GM23338 (cell line): Measurements from ENCODE around the gene SH3PXD2B. TPM values are rescaled to one million over a fixed set of nuclear protein-coding genes. Genes with fewer than 3 reads are reported as not detected.

Source experiments
- ATAC-seq: fragments of 200-7000 bp; cut with Tn5 transposase; 3 replicates; pipeline ENCODE4 v1.9.1; 2020
- DNase-seq: peaks from one replicate; pipeline ENCODE4 v3.0.0-alpha.2; 2015; ENCODE audit warnings: low spot score
- H2AFZ ChIP-seq: fragments of 200-600 bp; sonication (generic); 2 replicates; pipeline ENCODE4 v1.8.0; 2016; ENCODE audit warnings: antibody characterized with exemption, mild to moderate bottlenecking, moderate library complexity
- H3F3A ChIP-seq: fragments of 200-600 bp; sonication (generic); replicated peaks from 2 replicates; pipeline ENCODE4 v1.8.0; 2017; ENCODE audit warnings: antibody characterized with exemption, mixed run types, low read depth
- H3K27ac ChIP-seq: fragments of 200-600 bp; sonication (generic); 2 replicates; pipeline ENCODE4 v1.6.1; 2016; ENCODE audit warnings: low read depth
- H3K27me3 ChIP-seq: fragments of 200-600 bp; sonication (generic); 2 replicates; pipeline ENCODE4 v1.8.0; 2016; ENCODE audit warnings: mild to moderate bottlenecking, mixed run types, moderate library complexity; ENCODE audit not compliant: insufficient read depth
- H3K36me3 ChIP-seq: fragments of 200-600 bp; sonication (generic); 2 replicates; pipeline ENCODE4 v1.8.0; 2016; ENCODE audit warnings: mild to moderate bottlenecking; ENCODE audit not compliant: insufficient read depth
- H3K4me1 ChIP-seq: fragments of 200-600 bp; sonication (generic); 2 replicates; pipeline ENCODE4 v1.8.0; 2016; ENCODE audit warnings: mild to moderate bottlenecking, moderate library complexity; ENCODE audit not compliant: insufficient read depth
- H3K4me2 ChIP-seq: fragments of 200-600 bp; sonication (generic); 2 replicates; pipeline ENCODE4 v1.7.1; 2017; ENCODE audit warnings: mixed run types
- H3K4me3 ChIP-seq: fragments of 200-600 bp; sonication (generic); 2 replicates; pipeline ENCODE4 v1.6.1; 2016; ENCODE audit warnings: mixed run types
- H3K79me2 ChIP-seq: fragments of 200-600 bp; sonication (generic); replicated peaks from 2 replicates; pipeline ENCODE4 v1.8.0; 2017; ENCODE audit warnings: mild to moderate bottlenecking; ENCODE audit not compliant: insufficient read depth
- H3K9me2 ChIP-seq: fragments of 200-600 bp; sonication (generic); 2 replicates; pipeline ENCODE4 v1.8.0; 2017; ENCODE audit not compliant: insufficient read depth
- H4K20me1 ChIP-seq: fragments of 200-600 bp; sonication (generic); replicated peaks from 2 replicates; pipeline ENCODE4 v1.8.0; 2017; ENCODE audit warnings: mild to moderate bottlenecking; ENCODE audit not compliant: insufficient read depth
- H3K27ac Mint-ChIP-seq: 2 replicates; pipeline ENCODE4 v1.8.0; 2020; ENCODE audit warnings: inconsistent platforms, mild to moderate bottlenecking, moderate library complexity, mixed read lengths
- H3K27me3 Mint-ChIP-seq: 3 replicates; pipeline ENCODE4 v1.8.0; 2022; ENCODE audit warnings: low read depth, mild to moderate bottlenecking, moderate library complexity, mixed read lengths, inconsistent platforms; ENCODE audit not compliant: insufficient read depth, poor library complexity
- H3K36me3 Mint-ChIP-seq: 3 replicates; pipeline ENCODE4 v1.8.0; 2021; ENCODE audit warnings: low read depth, mild to moderate bottlenecking, inconsistent platforms, moderate library complexity, mixed read lengths
- H3K4me1 Mint-ChIP-seq: 3 replicates; pipeline ENCODE4 v1.8.0; 2020; ENCODE audit warnings: mild to moderate bottlenecking, inconsistent platforms, mixed read lengths
- H3K4me3 Mint-ChIP-seq: 3 replicates; pipeline ENCODE4 v1.8.0; 2021; ENCODE audit warnings: moderate library complexity, mild to moderate bottlenecking, inconsistent platforms, mixed read lengths
- H3K9me3 Mint-ChIP-seq: 3 replicates; pipeline ENCODE4 v1.8.0; 2020; ENCODE audit warnings: moderate library complexity, mild to moderate bottlenecking, inconsistent platforms, mixed read lengths
- CREB1 ChIP-seq: fragments of 250-450 bp; sonication (Bioruptor Pico); IDR thresholded peaks from 2 replicates; pipeline ENCODE4 v1.5.0; 2020; ENCODE audit warnings: low read depth, mild to moderate bottlenecking, moderate library complexity
- EZH2 ChIP-seq: fragments of 200-600 bp; sonication (generic); IDR thresholded peaks from one replicate; pipeline ENCODE4 v1.8.0; 2017; ENCODE audit warnings: antibody characterized with exemption, mild to moderate bottlenecking, low read depth; ENCODE audit not compliant: unreplicated experiment
- EZH2phosphoT487 ChIP-seq: fragments of 200-600 bp; sonication (generic); IDR thresholded peaks from one replicate; pipeline ENCODE4 v1.8.1; 2018; ENCODE audit warnings: antibody characterized with exemption; ENCODE audit not compliant: unreplicated experiment
- JUNB ChIP-seq: IDR thresholded peaks from one replicate; pipeline ENCODE4 v1.6.1; 2016; ENCODE audit warnings: antibody characterized with exemption; ENCODE audit not compliant: unreplicated experiment
- NANOG ChIP-seq: IDR thresholded peaks from 2 replicates; pipeline ENCODE4 v1.6.1; 2016; ENCODE audit warnings: antibody characterized with exemption, borderline replicate concordance
- POLR2AphosphoS5 ChIP-seq: IDR thresholded peaks from 2 replicates; pipeline ENCODE4 v1.6.1; 2016; ENCODE audit warnings: antibody characterized with exemption, low read depth
- STAT1 ChIP-seq: IDR thresholded peaks from one replicate; pipeline ENCODE4 v1.6.1; 2016; ENCODE audit warnings: antibody characterized with exemption; ENCODE audit not compliant: unreplicated experiment
- ZNF114 ChIP-seq: fragments of 250-450 bp; sonication (Bioruptor Pico); IDR thresholded peaks from 2 replicates; pipeline ENCODE4 v1.5.0; 2020; ENCODE audit warnings: mild to moderate bottlenecking, moderate library complexity
- ZNF331 ChIP-seq: fragments of 250-450 bp; sonication (Bioruptor Pico); IDR thresholded peaks from 2 replicates; pipeline ENCODE4 v1.5.0; 2020; ENCODE audit warnings: low read depth, mild to moderate bottlenecking, moderate library complexity
- polyA plus RNA-seq: library from polyadenylated mRNA; unstranded; fragments of >200 nt; fragmentation: Nextera tagmentation; extraction: Ambion mirVana; gene quantifications from 2 replicates; pipeline ENCODE4 v1.2.1, GENCODE V29; 2016
- total RNA-seq: library from RNA; depleted of rRNA; stranded (reverse); fragments of >200 nt; shearing (Covaris generic); gene quantifications from 2 replicates; pipeline ENCODE4 v1.2.3, GENCODE V29; 2014
- TF ChIP-seq, protein P1 (sequence below), 2 experiments: fragments of 200-600 bp in 1 of 2; sonication (generic) in 1 of 2; conservative IDR thresholded peaks; 2 replicates each; pipeline versions ENCODE4 v1.5.1 to v1.6.1; 2016 to 2017; ENCODE audit warnings: antibody characterized with exemption in 2 of 2, low read depth in 2 of 2, mild to moderate bottlenecking in 2 of 2, moderate library complexity in 1 of 2
- TF ChIP-seq, protein P2 (sequence below): fragments of 250-450 bp; sonication (Bioruptor Pico); IDR thresholded peaks from 2 replicates; pipeline ENCODE4 v1.5.0; 2020; ENCODE audit warnings: mild to moderate bottlenecking, moderate library complexity
- TF ChIP-seq, protein P3 (sequence below): IDR thresholded peaks from 2 replicates; pipeline ENCODE4 v1.6.1; 2016; ENCODE audit warnings: antibody characterized with exemption
- TF ChIP-seq, protein P4 (sequence below): IDR thresholded peaks from one replicate; pipeline ENCODE4 v1.6.1; 2018; ENCODE audit warnings: antibody characterized with exemption; ENCODE audit not compliant: unreplicated experiment

SH3PXD2B gene
- total and polyA plus RNA-seq, 2 experiments from 2014 or later, result 40.2 to 52.5 TPM

DNA sequence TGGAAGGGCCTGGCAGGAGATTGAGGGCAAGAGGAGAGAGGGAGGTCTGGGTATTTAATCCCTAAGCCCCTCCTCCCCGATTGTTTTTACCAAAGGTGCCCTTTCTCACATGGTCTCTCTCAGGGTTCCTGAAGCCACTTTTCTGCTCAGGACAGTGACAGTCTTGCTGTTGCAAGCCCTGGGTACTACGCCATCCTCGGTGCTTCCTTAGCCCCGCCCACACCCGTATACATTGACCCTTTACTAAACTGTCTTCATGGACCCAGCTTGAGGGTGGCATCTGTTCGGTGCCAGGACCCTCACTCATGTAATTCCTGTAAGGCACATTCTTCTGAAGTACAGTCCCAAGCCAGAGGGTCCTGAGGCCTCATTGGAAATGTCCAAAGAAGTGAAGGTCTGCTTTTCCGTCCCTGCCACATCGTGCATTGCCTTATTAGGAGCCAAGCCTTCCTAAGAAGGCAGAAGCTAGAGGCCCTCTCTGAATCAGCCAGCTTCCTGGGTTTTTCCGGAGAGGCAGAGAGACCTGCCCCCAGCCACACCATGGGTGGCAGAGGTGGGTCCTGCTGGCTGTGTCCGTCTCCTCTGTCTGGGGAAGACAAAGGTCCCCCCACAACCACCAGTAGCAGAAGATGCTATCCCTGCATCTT is 1.9 kb upstream of the SH3PXD2B start:
- DNase-seq (no peak), ATAC-seq (no peak)
- Mint-ChIP-seq H3K36me3 (peaks cover 6% of the 10 kb centered on the region; the same call in 2 of the 3 replicates), H3K27me3 (peaks cover 26% of the 10 kb centered on the region), H3K4me1 (peaks cover 43% of the 10 kb centered on the region), H3K27ac (no peak overlapping the region), H3K4me3 (peak overlapping the region; percentile 8; the same call in 1 of the 3 replicates), H3K9me3 (no peaks in the 10 kb centered on the region)
- TF ChIP-seq, protein P1, sequence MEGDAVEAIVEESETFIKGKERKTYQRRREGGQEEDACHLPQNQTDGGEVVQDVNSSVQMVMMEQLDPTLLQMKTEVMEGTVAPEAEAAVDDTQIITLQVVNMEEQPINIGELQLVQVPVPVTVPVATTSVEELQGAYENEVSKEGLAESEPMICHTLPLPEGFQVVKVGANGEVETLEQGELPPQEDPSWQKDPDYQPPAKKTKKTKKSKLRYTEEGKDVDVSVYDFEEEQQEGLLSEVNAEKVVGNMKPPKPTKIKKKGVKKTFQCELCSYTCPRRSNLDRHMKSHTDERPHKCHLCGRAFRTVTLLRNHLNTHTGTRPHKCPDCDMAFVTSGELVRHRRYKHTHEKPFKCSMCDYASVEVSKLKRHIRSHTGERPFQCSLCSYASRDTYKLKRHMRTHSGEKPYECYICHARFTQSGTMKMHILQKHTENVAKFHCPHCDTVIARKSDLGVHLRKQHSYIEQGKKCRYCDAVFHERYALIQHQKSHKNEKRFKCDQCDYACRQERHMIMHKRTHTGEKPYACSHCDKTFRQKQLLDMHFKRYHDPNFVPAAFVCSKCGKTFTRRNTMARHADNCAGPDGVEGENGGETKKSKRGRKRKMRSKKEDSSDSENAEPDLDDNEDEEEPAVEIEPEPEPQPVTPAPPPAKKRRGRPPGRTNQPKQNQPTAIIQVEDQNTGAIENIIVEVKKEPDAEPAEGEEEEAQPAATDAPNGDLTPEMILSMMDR (conservative IDR thresholded peaks at IDR 0.05; ENCODE audit: low read depth in 2 of 2), result no peak
- TF ChIP-seq, protein P2, sequence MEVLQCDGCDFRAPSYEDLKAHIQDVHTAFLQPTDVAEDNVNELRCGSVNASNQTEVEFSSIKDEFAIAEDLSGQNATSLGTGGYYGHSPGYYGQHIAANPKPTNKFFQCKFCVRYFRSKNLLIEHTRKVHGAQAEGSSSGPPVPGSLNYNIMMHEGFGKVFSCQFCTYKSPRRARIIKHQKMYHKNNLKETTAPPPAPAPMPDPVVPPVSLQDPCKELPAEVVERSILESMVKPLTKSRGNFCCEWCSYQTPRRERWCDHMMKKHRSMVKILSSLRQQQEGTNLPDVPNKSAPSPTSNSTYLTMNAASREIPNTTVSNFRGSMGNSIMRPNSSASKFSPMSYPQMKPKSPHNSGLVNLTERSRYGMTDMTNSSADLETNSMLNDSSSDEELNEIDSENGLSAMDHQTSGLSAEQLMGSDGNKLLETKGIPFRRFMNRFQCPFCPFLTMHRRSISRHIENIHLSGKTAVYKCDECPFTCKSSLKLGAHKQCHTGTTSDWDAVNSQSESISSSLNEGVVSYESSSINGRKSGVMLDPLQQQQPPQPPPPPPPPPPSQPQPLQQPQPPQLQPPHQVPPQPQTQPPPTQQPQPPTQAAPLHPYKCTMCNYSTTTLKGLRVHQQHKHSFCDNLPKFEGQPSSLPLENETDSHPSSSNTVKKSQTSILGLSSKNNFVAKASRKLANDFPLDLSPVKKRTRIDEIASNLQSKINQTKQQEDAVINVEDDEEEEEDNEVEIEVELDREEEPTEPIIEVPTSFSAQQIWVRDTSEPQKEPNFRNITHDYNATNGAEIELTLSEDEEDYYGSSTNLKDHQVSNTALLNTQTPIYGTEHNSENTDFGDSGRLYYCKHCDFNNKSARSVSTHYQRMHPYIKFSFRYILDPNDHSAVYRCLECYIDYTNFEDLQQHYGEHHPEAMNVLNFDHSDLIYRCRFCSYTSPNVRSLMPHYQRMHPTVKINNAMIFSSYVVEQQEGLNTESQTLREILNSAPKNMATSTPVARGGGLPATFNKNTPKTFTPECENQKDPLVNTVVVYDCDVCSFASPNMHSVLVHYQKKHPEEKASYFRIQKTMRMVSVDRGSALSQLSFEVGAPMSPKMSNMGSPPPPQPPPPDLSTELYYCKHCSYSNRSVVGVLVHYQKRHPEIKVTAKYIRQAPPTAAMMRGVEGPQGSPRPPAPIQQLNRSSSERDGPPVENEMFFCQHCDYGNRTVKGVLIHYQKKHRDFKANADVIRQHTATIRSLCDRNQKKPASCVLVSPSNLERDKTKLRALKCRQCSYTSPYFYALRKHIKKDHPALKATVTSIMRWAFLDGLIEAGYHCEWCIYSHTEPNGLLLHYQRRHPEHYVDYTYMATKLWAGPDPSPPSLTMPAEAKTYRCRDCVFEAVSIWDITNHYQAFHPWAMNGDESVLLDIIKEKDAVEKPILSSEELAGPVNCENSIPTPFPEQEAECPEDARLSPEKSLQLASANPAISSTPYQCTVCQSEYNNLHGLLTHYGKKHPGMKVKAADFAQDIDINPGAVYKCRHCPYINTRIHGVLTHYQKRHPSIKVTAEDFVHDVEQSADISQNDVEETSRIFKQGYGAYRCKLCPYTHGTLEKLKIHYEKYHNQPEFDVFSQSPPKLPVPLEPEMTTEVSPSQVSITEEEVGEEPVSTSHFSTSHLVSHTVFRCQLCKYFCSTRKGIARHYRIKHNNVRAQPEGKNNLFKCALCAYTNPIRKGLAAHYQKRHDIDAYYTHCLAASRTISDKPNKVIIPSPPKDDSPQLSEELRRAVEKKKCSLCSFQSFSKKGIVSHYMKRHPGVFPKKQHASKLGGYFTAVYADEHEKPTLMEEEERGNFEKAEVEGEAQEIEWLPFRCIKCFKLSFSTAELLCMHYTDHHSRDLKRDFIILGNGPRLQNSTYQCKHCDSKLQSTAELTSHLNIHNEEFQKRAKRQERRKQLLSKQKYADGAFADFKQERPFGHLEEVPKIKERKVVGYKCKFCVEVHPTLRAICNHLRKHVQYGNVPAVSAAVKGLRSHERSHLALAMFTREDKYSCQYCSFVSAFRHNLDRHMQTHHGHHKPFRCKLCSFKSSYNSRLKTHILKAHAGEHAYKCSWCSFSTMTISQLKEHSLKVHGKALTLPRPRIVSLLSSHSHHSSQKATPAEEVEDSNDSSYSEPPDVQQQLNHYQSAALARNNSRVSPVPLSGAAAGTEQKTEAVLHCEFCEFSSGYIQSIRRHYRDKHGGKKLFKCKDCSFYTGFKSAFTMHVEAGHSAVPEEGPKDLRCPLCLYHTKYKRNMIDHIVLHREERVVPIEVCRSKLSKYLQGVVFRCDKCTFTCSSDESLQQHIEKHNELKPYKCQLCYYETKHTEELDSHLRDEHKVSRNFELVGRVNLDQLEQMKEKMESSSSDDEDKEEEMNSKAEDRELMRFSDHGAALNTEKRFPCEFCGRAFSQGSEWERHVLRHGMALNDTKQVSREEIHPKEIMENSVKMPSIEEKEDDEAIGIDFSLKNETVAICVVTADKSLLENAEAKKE, result no peak
- TF ChIP-seq EZH2phosphoT487 (no peak), POLR2AphosphoS5 (no peak), STAT1 (no peak), CREB1 (no peak), EZH2 (no peak), ZNF331 (CRISPR knock-in tag) (no peak), JUNB (no peak), NANOG (no peak), ZNF114 (CRISPR knock-in tag) (no peak)
- TF ChIP-seq, protein P3, sequence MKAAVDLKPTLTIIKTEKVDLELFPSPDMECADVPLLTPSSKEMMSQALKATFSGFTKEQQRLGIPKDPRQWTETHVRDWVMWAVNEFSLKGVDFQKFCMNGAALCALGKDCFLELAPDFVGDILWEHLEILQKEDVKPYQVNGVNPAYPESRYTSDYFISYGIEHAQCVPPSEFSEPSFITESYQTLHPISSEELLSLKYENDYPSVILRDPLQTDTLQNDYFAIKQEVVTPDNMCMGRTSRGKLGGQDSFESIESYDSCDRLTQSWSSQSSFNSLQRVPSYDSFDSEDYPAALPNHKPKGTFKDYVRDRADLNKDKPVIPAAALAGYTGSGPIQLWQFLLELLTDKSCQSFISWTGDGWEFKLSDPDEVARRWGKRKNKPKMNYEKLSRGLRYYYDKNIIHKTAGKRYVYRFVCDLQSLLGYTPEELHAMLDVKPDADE, result no peak
- TF ChIP-seq, protein P4, sequence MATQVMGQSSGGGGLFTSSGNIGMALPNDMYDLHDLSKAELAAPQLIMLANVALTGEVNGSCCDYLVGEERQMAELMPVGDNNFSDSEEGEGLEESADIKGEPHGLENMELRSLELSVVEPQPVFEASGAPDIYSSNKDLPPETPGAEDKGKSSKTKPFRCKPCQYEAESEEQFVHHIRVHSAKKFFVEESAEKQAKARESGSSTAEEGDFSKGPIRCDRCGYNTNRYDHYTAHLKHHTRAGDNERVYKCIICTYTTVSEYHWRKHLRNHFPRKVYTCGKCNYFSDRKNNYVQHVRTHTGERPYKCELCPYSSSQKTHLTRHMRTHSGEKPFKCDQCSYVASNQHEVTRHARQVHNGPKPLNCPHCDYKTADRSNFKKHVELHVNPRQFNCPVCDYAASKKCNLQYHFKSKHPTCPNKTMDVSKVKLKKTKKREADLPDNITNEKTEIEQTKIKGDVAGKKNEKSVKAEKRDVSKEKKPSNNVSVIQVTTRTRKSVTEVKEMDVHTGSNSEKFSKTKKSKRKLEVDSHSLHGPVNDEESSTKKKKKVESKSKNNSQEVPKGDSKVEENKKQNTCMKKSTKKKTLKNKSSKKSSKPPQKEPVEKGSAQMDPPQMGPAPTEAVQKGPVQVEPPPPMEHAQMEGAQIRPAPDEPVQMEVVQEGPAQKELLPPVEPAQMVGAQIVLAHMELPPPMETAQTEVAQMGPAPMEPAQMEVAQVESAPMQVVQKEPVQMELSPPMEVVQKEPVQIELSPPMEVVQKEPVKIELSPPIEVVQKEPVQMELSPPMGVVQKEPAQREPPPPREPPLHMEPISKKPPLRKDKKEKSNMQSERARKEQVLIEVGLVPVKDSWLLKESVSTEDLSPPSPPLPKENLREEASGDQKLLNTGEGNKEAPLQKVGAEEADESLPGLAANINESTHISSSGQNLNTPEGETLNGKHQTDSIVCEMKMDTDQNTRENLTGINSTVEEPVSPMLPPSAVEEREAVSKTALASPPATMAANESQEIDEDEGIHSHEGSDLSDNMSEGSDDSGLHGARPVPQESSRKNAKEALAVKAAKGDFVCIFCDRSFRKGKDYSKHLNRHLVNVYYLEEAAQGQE, result no peak
- peak overlapping the region; percentile 98 for H2AFZ ChIP-seq
- H3K9me2 ChIP-seq, result no peaks in the 10 kb centered on the region
- no peak overlapping the region for H3K4me3 ChIP-seq
- 0 out of 2 replicates have a peak, but pooled peaks cover 7% of the 10 kb centered on the region for H3K36me3 ChIP-seq
- H3K27me3 ChIP-seq, result no peaks in the 10 kb centered on the region
- H3K4me2 ChIP-seq, result peak overlapping the region; percentile 84; the same call in 1 of the 2 replicates
- peaks cover 10% of the 10 kb centered on the region; the same call in 1 of the 2 replicates for H3F3A ChIP-seq
- no peak overlapping the region for H3K27ac ChIP-seq
- peaks cover 20% of the 10 kb centered on the region for H3K79me2 ChIP-seq
- H4K20me1 ChIP-seq, result peaks cover 9% of the 10 kb centered on the region
- H3K4me1 ChIP-seq, result peaks cover 34% of the 10 kb centered on the region
